LNCAP (cell line): Measurements from ENCODE around the gene ARL3.

ENCODE experiments used
- TF ChIP-seq, protein P1 (sequence below): fragments of 450-650 bp; IDR thresholded peaks from 2 replicates; pipeline ENCODE4 v1.5.1; 2017; ENCODE audit warnings: mild to moderate bottlenecking

Gene ARL3

GRCh38 chr10:102741726-102742237 is 27.6 kb upstream of the ARL3 start:
- TF ChIP-seq, protein P1, sequence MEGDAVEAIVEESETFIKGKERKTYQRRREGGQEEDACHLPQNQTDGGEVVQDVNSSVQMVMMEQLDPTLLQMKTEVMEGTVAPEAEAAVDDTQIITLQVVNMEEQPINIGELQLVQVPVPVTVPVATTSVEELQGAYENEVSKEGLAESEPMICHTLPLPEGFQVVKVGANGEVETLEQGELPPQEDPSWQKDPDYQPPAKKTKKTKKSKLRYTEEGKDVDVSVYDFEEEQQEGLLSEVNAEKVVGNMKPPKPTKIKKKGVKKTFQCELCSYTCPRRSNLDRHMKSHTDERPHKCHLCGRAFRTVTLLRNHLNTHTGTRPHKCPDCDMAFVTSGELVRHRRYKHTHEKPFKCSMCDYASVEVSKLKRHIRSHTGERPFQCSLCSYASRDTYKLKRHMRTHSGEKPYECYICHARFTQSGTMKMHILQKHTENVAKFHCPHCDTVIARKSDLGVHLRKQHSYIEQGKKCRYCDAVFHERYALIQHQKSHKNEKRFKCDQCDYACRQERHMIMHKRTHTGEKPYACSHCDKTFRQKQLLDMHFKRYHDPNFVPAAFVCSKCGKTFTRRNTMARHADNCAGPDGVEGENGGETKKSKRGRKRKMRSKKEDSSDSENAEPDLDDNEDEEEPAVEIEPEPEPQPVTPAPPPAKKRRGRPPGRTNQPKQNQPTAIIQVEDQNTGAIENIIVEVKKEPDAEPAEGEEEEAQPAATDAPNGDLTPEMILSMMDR: no peak

- TF ChIP-seq, protein P1: no peak
Observed at GRCh38 chr10:102740229-102740628, 26.0 kb upstream of the ARL3 start.

- TF ChIP-seq, protein P1: no peak
Observed at GRCh38 chr10:102738692-102739121, 24.5 kb upstream of the ARL3 start.

GRCh38 chr10:102735065-102735562 is 20.9 kb upstream of the ARL3 start:
- TF ChIP-seq, protein P1: no peak

DNA sequence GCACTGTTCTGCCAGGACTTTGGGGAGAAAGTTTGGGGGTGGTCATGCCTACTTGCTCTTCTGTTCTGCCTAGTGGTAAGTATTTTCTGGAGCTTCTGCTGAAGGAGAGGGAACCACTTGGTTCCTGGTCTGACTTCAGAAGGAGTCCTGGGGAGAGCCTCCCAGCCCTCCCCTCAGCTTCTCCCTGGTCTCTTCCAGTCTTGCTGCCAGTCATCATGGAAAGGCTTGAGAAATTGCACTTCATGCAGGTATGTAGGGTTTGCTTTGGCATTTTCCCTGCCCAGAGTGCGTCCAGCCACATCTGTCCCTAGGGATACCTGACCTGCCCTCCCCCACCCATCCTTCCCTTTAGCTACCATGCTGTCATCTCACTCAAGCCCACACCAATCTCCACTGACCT is 18.5 kb upstream of the ARL3 start:
- TF ChIP-seq, protein P1: no peak

DNA sequence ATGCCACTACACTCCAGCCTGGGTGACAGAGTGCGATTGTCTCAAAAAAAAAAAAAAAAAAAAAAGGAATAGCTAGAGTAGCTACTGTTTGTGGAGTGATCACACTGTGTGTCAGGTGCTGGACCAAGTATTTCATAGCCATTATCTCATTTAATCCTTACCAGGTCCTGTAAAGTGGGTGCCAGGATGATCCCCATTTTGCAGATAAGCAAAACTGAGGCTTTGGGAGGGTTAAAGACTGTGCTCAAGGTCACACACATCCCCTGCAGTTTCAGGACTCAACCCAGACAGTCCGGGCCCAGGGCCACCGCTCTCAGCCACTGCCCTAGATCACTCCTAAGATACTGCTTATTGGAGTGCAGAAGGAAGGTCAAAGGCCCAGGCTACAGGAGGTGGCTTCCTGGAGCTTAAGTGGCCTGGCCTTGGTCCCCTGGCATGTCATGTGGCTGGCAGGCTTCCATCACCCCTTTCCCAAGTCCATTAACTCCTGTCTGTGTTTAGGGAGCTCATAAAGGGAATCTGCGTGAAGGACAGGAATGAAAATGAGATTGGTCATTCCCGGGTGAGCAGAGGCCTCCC is 17.1 kb upstream of the ARL3 start:
- TF ChIP-seq, protein P1: no peak

DNA sequence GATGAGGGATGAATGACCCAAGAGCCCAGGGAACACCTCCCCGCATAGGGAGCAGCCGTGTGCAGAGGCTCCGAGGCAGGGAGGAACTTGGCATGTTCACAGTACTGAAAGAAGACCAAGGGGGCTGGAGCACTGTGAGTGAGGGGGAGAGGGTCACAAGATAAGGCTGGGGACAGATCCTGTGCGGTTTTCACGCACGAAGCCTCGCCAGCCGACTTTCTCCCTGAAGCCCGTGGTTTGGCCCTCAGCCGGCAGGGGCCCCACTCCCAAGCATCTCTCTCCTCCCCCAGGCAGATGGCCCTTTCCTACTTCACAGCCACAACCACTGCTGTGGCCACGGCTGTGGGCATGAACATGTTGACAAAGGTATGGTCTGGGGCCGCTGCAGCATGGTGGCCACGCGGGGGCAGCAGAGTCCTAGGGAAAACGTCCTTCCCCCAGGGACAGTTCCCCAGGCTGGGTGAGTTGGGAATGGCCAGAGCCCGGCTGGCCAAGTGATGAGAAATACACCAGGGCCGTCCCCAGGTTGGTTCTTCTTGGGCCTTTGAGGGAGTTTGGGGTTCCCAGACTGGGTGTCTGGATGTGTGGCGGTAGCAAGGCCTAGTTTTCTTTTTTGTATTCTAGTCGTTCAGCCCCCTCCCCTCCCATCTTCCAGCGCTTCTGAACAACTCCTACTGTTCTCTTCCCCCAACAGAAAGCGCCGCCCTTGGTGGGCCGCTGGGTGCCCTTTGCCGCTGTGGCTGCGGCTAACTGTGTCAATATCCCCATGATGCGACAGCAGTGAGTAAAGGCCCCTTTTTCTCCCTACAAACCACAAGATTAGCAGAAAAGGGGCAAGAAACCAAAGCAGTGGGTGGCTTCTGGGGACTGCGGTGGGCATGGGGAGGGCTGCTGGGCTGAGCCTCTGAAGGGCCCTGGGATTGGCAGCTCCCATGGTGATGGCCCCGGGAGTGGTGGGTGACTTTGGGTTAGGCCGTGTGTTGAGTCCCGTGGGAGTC is 15.1 kb upstream of the ARL3 start:
- TF ChIP-seq, protein P1: peak; percentile 94
